Measurements from ENCODE around the gene REC8.
A peak's percentile ranks its signal among the peaks of the same experiment; 100 is the strongest.

REC8 gene

DNA sequence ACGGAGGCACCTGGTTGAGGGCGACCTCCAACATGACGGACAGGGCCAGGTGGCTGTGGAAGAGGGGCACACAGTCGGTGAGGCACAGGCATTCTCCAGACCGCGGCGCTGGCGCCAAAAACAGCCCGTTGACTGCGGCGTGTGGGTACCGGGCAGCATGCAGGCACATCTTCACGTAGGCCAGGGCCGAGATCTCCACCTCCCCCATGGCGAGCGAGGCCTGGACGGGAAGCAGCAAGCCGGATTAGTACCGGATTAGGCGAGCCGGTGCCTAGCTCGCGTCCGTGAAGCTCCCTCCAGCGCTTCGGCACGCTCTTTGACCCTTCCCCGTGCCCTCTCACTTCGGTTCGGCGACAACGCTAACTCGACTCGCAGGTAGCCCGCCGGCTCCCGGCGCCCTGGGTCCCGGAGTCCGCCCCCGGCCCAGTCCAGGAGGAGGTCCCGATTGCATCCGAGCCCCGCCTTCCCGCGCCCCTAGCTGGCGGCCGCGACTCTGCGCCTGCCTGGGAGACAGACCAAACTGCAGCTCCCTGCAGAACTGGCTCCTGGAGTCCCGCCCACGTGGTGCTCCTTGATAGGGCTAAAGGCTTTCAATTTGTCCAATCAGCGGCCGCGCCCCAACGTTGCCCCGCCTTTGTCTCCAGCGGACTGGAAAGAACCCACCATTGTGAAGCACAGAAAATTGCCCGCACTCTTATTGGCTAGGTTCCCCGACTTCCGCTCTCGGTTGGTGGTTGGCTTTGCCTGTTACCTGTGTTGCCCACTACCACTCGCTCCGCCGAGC, 30.6 kb upstream of the REC8 start, which contains the start of gene EMC9:
Gene EMC9 (minus strand): TSS at position 495 of the 784 bp plus-strand sequence. CDS start 287 bp downstream, at position 208.
- TF ChIP-seq CTCF (conservative IDR thresholded peaks at IDR 0.05), result peak; percentile 41
- peak within 1 kb of the TSS; percentile 90 for H3K27ac ChIP-seq

DNA sequence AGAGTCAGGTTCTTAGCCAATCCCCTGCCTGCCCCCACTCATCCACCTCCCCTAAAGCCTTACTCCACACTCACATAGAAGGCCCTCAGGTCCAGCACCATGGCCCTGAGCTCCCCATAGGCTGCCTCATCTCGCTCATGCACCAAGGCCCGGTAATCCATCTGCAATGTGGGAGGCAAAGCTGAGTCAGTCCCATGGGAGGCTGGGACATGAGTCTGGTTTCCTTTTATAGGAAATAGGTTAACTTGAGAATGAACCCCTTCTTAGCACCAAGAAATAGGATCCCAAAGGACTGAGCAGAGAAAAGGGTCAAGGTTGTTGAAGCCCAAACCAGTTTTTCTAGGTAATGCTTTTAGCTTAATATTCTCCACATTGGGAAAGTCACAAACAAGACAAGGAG, 28.4 kb upstream of the REC8 start:
- peak overlapping the region; percentile 90; the same call in 1 of the 2 replicates for H3K27ac ChIP-seq
- TF ChIP-seq CTCF (conservative IDR thresholded peaks at IDR 0.05), result no peak

GRCh38 chr14:24144451-24144850, 27.4 kb upstream of the REC8 start:
- TF ChIP-seq CTCF (conservative IDR thresholded peaks at IDR 0.05), result no peak
- H3K27ac ChIP-seq, result no peak overlapping the region; the same call in 1 of the 2 replicates

DNA sequence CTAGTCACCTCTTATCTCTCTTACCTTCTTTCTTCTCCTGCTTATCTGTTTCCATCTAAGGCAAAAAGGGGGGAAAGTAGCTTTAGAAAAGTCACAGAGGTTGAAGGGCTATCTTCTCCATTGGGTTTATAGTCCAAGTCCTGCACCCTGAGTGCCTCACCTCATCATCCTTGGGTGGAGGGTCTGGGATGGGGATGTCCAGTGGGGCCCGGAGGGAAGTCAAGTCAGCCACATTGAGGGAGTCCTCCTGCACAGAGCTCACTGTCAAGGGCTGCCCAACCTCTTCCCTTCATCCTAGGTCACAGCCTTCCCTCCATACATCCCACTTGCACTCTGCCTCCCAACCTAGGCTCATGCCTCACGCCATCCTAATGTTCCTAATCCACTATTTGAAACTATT, 26.7 kb upstream of the REC8 start:
- H3K27ac ChIP-seq, result peak overlapping the region; percentile 83
- TF ChIP-seq CTCF (conservative IDR thresholded peaks at IDR 0.05), result no peak

DNA sequence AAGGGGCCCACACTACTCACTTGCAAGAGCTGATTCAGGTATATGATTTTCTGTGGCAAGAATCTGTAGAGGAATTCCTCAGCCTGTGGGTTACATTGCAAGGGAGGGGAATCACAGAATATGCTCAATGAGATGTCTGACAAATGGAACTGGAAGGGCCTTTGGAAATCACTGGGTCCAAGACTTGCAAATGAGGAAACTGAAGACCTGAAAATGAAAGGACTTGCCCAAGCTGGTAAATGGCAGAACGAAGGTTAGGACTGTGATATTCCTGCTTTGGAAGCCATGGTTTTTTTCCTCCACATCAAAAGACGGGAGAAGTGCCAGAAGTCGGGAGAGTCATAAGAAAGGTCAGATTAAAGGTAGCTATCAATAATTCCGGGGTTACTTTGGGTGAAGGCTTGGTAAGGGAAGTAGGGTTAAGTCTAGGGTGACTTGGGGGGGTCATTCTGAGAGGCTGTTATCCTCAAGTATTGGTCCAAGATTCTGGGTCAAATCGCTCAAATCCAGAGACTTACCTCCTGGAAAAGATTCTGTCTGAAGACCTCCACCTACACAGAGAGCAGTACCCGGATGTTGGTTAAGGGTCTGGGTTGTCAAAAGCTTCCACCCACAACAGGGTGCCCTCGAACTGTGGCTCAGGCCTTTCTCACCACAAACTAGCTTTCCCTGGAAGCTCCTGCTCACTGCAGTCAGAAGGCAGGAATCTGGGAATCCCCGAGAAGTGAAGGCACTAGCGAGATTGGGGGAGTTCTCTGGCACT, 26.0 kb upstream of the REC8 start:
- peak overlapping the region; percentile 83 for H3K27ac ChIP-seq
- no peak for TF ChIP-seq CTCF (conservative IDR thresholded peaks at IDR 0.05)

DNA sequence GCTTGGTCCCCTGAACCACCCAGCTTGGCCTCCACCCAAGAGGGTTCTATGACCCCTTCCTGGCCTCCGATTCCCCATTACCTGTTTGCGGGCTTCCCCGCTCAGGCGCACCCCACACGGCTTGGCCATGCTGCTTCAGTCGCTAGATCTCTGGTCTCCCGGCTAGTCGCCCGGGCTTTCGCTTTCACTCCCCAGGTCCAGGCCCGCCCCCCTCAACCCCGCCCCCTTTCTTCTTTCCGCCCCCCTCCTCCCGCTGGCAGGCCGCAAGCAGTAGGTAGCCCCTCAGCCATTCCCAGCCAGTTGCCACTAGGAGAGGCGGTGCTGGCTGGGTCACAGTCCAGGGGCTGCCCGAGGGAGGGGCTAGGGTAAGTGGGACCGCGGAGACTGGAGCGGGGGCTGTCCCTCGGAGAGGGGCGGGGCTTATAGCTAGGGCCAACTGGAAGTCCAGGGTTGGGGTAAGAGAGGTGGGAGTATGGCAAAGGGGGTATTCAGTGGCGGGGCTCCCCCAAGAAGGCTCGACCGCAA, 25.4 kb upstream of the REC8 start, which contains the start of gene PSME2:
Gene PSME2 (minus strand): TSS at position 158 of the 525 bp plus-strand sequence. CDS start 29 bp downstream, at position 129.
- TF ChIP-seq CTCF (conservative IDR thresholded peaks at IDR 0.05), result no peak
- peak within 1 kb of the TSS; percentile 83 for H3K27ac ChIP-seq

Data from VCaP (cell line).